NCI-H748 (cell line): ENCODE measurements around the gene OSBPL6.
"Not testable (repeated sequence)": the region's sequence is repeated elsewhere in the genome, so short reads cannot be mapped to it uniquely, and the experiment has no call there.

ENCODE experiments used
- DNase-seq: peaks from one replicate; lab custom pipeline; 2025; ENCODE audit not compliant: unreplicated experiment; lab: John Stamatoyannopoulos, UW

The OSBPL6 gene

DNA sequence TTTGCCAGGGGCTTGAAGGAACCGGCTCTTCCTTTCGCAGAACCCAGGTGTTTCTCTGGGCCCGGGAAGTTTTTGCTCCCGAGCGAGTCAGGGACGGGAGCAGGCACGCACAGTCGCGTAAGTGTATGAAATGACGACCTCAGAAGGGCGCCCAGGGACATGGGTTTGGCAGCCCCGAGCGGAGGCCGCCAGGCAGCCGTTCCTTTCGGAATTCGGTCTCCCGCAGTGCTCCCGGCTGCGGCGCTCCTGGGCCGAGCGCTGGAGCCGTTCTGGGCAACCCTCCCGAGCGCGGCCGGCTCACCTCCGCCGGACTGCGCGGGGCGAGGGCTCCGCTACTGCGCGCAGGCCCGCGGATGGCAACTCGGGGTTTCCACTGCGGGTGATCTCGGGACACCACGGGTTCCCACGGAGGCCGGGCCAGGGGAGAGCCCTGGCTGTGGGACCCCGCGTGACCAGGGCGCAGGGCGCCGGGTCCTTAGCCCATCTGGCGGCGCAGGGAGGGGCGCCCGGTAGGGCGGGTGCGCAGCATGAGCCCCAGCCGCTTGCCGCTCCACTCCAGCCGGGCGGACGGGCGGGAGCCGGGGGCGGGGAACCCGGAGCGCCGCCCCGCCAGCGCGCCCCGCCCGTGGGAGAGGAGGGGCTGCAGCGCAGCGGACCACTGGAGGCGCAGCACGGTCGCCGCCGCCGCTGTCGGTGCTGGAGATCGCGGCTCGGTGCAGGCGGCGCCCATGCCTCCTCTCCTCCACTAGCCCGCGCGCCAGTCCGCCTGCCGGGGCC, at the start of gene OSBPL6:
Gene OSBPL6, plus strand, starts transcription at position 690 of the 777 bp plus-strand sequence. CDS start 111,673 bp downstream, outside the sequence.
- DNase-seq, result peak; percentile 84

DNA sequence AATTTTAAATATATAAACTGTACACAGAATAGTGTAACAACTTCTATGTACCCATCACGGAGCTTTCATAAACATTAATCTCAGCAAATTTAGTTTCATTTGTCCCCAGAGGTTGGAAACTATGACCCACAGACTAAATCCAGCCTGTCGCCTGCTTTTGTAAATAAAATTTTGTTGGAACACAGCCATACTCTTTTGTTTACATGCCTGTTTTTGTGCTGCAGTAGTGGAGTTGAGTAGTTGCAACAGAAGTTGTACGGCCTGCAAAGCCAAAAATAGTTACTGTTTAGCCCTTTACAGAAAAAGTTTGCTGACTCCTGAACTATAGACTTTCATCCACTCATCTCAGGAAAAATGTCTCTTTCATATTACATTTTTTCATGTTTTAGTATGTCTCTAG, 42.3 kb upstream of the OSBPL6 start:
- DNase-seq, result peak; percentile 8

DNA sequence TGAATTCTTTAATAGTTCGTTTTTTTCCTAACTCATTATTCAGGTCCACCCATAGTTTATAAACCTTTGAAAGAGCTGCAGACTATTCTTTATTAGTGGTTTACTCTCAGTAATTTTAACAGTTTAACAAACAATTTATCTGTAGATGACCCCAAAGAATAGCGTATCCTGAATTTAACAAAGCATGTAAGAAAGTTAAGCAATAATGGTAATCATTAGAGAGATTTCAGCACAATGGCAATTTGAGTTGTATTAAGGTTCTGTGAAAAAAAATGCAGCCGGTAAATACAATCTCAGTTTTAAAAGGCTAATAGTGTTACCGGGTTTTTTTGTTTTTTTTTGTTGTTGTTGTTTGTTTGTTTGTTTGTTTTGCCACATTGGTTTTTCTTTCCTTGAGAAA, 41.8 kb upstream of the OSBPL6 start:
- no peak for DNase-seq

DNA sequence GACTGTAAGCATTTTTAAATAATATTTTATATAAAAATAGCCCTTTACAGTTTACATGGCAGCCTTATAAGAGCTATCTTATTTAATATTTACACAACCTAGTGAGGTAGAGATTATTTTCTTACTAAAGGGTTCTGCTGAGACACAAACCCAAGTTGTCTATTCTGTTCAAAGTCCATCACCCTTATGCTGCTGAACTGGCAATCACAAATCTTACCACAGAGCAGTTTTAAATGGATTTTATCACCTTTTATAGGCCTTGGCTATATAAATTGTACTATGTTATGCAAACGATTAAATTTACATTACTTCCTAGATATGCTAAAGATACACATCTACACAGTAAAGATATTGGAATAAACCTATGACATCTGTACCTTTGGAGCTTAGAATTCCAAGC, 41.3 kb upstream of the OSBPL6 start:
- no peak for DNase-seq

DNA sequence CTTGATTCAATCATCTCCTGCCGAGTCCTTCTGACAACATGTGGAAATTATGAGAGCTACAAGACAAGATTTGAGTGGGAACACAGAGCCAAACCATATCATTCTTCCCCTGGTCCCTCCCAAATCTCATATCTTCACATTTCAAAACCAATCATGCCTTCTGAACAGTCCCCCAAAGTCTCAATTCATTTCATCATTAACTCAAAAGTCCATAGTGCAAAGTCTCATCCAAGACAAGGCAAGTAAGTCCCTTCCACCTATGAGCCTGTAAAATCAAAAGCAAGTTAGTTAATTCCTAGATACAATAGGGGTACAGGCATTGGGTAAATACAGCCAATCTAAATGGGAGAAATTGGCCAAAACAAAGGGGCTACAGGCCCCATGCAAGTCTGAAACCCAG, 40.4 kb upstream of the OSBPL6 start:
- DNase-seq, result not testable (repeated sequence)

DNA sequence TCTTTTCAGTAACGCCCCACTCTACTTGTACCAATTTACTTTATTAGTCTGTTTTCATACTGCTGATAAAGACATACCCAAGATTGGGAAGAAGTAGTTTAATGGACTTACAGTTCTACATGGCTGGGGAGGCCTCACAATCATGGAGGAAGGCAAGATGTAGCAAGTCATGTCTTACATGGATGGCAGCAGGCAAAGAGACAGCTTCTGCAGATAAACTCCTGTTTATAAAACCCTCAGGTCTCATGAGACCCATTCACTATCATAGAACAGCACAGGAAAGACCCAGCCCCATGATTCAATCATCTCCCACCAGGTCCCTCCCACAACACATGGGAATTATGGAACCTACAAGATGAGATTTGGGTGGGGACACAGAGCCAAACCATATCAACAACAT, 38.8 kb upstream of the OSBPL6 start:
- DNase-seq, result no peak

DNA sequence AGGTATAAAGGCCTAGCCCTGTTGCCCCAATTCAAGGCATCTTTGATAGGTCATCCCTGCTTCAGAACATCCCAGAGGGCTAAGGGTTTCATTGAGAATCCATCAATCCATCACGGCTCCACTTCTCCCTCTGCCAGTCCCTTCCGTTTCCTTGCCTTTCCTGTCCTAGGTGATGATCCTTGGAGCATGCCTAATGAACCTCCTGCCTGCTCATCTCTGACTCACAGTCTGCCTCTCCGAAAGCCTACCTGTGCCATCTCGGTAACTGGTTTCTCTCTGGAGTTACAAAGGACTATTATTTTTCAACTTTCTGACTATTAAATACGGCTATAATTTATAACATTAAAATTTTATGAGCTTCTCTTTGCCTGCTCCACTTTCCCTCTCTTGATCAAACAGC, 36.7 kb upstream of the OSBPL6 start:
- DNase-seq, result no peak

DNA sequence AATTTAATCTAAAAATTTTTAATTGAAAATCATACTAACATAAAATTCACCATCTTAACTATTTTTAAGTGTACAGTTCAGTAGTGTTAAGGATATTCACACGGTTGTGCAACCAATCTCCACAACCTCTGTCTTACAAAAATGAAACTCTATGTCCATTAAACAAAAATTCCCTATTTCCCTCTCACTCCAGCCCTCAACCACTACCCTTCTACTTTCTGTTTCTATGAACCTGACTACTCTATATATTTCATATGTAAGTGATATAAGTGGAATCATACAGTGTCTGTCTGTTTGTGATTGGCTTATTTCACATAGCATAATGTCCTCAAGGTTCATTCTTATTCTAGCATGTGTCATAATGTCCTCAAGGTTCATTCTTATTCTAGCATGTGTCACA, 34.3 kb upstream of the OSBPL6 start:
- DNase-seq, result no peak

DNA sequence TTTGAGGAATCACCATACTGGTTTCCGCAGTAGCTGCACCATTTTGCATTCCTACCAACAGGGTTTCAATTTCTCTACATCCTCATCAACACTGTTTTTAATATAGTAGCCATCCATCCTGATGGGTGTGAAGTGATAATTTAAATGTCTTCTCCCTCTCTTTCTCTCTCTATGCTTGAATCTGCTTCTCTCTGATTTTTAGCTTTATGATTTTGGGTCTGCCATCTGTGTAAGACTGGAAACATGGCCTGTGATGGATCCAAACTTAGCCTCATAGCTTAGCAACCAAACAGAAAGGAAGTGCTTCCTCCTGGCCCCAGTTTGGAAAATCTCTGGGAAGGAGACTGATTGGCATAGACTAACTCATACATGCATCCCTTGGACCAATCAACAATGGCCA, 33.7 kb upstream of the OSBPL6 start:
- no peak for DNase-seq

DNA sequence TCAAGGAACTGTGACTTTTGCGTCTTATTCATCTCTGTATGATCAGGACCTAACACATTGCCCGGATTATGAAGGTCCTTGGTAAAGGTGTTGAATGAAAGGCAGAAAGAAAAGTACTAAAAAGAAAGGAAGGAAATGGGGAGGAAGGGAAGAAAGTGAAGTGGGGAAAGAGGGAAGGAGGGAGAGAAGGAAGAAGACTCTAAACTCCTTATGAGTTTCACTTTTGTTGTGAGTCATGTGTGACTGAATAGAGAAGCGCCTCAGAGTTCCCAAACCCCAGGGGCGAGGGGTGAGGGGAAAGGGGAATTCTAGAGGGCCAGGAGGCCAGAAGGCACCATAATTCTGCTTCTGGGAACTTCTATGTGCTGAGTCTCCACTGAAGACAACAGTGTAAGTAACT, 30.9 kb upstream of the OSBPL6 start:
- no peak for DNase-seq

DNA sequence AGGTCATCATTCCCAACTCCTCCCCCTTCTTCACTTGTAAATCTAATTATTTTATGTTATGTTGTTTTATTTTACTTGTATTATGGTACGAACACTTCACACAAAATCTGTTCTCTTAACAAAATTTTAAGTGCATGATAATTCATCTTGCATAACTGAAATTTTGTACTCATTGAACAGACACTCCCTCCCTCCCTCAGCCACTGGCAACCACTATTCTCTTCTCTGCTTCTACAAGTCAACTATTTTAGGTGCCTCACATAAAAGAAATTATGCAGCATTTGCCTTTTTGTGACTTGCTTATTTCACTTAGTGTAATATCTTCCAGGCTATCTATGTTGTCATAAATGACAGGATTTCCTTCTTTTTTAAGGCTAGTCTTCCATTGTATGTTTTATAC, 30.4 kb upstream of the OSBPL6 start:
- DNase-seq, result no peak

DNA sequence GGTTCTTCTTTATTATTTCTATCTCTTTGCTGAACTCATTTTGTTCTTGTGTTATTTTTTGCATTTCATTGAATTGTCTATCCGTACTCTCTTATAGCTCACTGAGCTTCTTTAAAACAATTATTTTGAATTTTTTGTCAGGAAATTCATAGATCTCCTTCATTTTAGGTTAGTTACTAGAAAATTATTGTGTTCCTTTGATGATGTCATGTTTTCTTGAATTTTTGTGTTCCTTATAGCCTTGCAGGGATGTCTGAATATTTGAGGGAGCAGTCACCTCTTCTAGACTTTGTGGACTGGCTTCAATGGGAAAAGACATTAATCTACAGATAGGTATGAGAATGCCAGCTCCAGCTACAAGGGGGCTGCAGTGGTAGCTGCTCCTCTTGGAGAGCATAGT, 20.7 kb upstream of the OSBPL6 start:
- DNase-seq, result no peak

DNA sequence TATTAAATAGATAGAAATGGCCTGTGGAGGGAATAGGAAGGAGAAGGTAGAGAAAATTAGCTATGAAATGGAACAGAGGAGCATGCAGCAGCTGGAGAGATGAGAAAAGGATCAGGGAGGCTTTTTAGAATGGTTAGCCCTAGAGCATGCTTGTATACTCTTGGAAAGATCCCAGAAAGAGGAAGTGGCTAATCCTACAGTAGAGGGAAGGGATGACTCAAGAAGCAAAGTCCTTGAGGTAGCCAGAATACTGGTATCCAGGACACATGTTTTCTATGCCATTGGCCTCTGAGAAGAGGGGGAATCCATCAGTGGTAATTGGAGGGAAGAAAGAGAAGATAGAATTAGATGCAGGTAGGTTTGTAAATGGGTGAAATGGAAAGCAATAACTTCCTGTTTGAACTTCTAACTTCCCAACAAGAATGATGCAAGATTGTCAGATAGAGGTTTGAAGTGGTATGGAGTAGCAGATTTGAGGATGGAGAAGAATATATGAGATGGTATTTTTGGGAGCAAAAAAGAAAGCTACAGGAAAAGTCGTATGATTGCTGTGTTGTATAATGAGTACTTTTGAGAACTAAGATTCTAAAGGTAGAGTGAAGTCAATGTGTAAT, 17.1 kb upstream of the OSBPL6 start:
- DNase-seq, result no peak

DNA sequence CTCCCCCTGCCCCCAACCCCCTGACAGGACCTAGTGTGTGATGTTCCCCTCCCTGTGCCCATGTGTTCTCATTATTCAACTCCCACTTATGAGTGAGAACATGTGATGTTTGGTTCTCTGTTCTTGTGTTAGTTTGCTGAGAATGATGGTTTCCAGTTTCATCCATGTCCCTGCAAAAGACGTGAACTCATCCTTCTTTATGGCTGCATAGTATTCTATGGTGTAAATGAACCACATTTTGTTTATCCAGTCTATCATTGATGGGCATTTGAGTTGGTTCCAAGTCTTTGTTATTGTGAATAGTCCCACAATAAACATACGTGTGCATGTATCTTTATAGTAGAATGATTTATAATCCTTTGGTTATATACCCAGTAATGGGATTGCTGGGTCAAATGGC, 13.7 kb upstream of the OSBPL6 start:
- not testable (repeated sequence) for DNase-seq

DNA sequence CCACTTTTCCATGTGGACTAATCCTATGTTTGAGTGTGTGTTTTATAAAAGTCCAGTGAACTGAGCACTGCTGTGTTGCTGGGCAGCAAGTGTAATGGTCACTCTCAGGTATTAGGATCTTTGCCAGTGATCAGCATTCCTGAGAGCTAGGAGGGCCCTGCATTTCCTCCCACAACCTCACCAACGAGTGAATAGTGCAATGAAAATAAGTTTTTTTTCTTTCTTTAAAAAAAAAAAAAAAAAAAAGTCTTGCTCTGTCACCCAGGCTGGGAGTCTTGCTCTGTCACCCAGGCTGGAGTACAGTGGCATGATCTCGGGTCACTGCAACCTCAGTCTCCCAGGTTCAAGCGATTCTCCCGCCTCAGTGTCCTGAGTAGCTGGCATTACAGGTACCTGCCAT, 6.5 kb upstream of the OSBPL6 start:
- DNase-seq, result no peak

DNA sequence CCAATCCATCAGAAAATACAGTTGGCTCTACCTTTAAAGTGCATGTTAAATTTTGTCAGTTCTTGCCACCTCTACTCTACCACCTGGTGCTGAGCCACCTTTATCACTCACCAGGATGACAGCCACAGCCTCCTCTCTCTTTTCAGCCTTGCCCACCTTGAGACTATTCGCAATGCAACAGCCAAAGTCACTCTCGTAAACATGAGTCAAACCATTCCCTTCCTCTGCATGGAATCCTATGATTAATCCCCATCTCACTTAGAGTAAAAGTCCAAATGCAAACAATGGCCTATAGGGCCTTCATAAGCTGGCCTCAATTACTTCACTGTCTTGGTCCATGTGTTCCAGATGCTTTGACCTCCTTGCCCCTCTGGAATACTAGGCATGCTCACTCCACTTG, 5.8 kb upstream of the OSBPL6 start:
- no peak for DNase-seq

DNA sequence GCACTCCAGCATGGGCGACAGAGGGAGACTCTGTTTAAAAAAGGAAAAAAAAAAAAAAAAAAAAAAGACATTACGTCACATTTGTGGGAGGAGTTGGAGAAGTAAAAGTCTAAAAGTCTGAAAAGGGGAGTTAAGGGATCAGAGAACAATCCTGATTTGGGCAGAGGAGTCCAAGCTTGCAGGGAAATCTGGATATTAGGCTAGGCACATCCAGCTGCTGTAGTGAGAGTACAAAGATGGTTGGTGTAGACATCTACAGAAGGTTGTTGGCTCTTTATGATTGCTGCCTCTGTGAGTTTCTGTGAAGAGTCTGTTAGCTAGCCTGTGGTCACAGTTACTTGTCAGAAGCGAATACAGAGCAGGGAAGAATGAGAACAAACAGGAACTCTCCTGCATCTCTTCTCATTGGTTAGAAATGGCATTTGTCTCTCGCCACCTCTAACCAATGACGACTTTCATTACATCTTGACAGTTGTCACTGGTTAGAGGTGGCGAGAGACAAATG, 3.3 kb upstream of the OSBPL6 start:
- DNase-seq, result no peak

DNA sequence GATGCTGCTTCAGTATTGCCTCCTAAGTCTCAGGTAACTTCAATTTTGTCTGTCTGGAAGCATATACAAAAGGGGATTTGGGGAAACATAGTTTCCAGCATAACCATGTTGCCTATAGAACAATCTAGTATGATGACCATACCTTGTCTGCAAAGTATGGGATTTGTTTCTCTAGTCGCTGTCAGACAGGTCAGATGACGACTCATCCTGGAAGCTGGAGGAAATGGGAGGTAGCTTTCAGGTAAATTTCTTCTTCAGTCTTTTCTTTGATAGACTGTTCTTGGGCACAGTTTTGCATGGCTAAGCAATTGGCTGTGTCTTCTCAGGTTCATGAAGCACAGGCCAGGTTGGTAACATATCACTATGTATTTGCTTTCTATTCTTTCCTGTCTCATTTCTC, 2.8 kb upstream of the OSBPL6 start:
- DNase-seq, result no peak

DNA sequence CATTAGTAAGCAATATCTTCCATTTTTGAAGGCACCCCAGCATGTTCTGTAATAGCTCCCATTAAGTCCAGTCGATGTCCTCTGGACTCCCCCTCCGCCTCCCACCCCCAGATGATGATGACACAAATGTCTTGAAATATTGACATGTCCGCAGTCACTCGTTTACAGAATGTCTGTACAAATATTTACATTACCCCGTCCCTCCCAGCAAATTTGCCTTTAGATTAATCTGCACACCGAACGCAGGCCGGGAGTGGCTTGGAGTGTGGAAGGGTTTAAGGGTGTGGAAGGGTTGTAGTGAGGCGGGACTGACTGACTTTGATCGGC, 853 bp upstream of the OSBPL6 start:
- DNase-seq, result peak; percentile 89

DNA sequence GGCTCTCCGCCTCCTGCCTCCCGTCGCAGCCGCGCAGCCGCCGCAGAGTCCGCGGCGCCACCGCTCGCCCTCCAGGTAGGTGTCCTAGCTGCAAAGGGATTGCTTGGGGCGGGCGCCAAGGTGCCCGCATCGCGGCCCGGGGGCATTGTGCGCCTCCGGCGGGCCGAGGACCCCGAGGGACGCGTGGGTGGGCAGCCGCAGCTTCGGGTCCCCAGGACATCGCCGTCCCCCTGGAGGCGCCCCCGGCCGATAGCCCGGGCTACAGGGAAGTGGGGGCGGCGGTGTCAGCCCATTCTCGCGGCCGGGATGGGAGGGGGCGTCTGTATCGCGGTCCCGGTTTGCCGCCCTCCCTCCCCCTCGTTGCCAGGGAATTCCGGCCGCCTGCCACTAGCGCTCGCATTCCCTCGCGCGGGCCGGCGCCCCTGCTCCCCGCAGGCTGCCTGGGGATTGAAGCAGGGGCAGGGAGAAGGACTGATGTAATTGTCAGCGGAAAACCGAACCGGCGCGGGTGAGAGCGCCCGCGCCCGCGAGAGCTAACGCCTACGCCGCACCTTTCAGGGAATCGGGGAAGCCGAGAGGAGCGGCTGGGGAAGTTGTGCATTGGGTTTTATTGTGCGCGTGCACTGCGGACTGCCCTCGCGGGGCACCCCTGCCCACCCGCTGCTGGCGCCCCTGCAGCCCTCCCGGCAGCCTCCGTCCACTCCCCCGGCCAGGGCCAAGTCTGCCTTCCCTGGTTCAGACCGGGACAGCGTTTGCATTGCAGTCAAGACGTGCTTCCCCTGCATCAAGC, 483 bp downstream of the OSBPL6 start:
- DNase-seq, result peak; percentile 75

DNA sequence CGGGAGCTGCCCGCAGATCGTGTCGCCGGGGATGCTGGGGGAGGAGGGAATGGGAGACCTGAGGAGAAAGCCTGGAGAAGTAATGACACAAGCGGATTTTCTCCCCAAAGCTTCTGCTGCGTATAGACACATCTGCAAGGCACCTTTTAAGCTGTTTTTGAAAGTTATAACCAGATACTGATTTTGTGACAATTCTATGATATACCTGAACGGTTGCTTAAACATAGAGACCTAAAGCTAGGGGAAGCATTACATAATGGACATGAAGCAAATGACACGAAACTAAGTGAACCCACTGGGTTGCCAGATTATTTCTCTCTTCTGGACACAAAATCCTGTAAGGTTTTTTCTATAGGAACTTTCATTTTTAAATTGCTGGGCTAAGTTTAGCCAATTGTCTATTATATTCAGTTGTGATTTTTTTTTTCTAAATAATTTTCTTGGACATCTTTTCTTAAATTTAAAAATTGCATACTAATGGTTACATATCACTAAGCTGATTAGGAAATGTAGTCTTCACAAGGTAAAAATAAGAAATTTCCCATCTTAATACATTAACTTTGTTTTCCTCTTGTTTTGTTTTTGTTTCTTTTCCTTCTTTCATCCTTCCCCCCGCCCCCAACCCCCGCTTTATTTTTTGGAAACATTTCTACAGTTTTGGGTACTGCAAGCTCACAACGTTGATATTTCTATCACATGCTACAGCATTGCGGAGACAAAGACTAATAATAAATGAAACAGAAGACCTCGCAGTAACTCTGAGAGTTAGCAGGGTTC, 1.3 kb downstream of the OSBPL6 start:
- DNase-seq, result no peak
